Peyer's patch (tissue), 4 donors: ENCODE data around the gene USP47. TPM values are rescaled to one million over a fixed set of nuclear protein-coding genes. Genes with fewer than 3 reads are reported as not detected.

ENCODE experiments used
- DNase-seq, 3 donors: peaks; one replicate each; pipeline ENCODE4 v3.0.0-alpha.2; 2017 to 2019
- H3K27ac ChIP-seq, 4 donors: fragments of 200-600 bp; sonication (generic); one replicate each; pipeline ENCODE4 v1.5.1; 2016 to 2019
- H3K27me3 ChIP-seq, 2 donors: fragments of 200-600 bp; sonication (generic); one replicate each; pipeline ENCODE4 v1.5.1; 2019
- H3K36me3 ChIP-seq, 3 donors: fragments of 200-600 bp; sonication (generic); one replicate each; pipeline ENCODE4 v1.5.1; 2016 to 2019
- H3K4me1 ChIP-seq, 4 donors: fragments of 200-600 bp; sonication (generic); one replicate each; pipeline ENCODE4 v1.5.1; 2016 to 2019
- H3K4me3 ChIP-seq, 4 donors: fragments of 200-600 bp; sonication (generic); 1 replicate in 3 of 4; 2 replicates in 1 of 4; pipeline ENCODE4 v1.5.1; 2016 to 2019; ENCODE audit warnings: mild to moderate bottlenecking in 1 of 4
- H3K9me3 ChIP-seq, 4 donors: fragments of 200-600 bp; sonication (generic); one replicate each; pipeline ENCODE4 v1.5.1; 2016 to 2019; ENCODE audit warnings: mild to moderate bottlenecking in 1 of 4
- POLR2A ChIP-seq, 2 donors: fragments of 450-650 bp; IDR thresholded peaks; one replicate each; pipeline ENCODE4 v1.5.1; 2017; ENCODE audit warnings: antibody characterized with exemption in 2 of 2, mild to moderate bottlenecking in 2 of 2, moderate library complexity in 2 of 2
- total RNA-seq, 4 donors: library from RNA; depleted of rRNA; stranded (reverse); fragments of >200 nt; gene quantifications; one replicate each; pipeline ENCODE4 v1.1.0, GENCODE V29; 2016
- TF ChIP-seq, protein P1 (sequence below), 6 experiments: fragments of 450-650 bp in 4 of 6; fragments of 200-600 bp in 2 of 6; sonication (generic) in 1 of 6; IDR thresholded peaks; one replicate each; pipeline ENCODE4 v1.5.1; 2017 to 2019; ENCODE audit warnings: antibody characterized with exemption in 6 of 6, mild to moderate bottlenecking in 3 of 6, moderate library complexity in 1 of 6

USP47 gene
- total RNA-seq, 4 donors from 2014 or later = 62.5 to 170 (median 66.4) TPM

DNA sequence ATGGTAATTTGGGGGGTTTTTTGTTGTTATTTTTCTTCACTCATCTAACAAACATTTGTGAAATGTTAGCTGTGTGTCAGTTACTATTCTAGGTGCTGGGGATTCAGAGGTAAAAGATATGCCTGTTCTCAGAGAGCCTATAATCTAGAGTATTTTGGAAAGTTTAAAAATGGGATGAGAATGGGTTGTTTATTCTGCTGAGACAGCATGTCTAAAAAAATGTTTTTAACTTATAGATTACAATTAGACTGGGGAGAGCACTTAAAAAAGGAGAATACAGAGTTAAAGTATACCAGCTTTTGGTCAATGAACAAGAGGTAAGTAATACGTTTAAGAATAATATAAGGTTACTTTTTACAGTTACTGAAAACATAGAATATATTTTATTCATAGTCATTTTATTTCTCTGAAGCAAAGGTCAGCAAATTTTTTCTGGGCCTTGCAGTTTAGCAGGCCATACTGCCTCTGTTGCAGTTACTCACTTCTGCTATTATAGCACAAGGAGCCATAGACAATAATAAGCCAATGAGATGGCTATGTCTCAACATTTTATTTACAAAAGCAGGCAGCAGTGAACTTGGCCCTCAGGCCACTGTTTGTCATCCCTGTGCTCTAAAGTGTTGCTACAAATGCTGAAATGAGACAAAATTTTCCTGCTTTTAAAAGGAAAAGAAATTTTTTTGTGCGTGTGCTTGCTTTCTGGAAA, 106.6 kb downstream of the USP47 start:
- Histone ChIP-seq H3K36me3 (peaks cover 0 to 47% (median 0%) of the 10 kb centered on the region in 3 donors), H3K9me3 (no peaks in the 10 kb centered on the region), H3K4me3 (no peak overlapping the region), H3K27me3 (no peaks in the 10 kb centered on the region), H3K4me1 (no peaks in the 10 kb centered on the region), H3K27ac (no peak overlapping the region)
- no peak for DNase-seq
- TF ChIP-seq, protein P1, sequence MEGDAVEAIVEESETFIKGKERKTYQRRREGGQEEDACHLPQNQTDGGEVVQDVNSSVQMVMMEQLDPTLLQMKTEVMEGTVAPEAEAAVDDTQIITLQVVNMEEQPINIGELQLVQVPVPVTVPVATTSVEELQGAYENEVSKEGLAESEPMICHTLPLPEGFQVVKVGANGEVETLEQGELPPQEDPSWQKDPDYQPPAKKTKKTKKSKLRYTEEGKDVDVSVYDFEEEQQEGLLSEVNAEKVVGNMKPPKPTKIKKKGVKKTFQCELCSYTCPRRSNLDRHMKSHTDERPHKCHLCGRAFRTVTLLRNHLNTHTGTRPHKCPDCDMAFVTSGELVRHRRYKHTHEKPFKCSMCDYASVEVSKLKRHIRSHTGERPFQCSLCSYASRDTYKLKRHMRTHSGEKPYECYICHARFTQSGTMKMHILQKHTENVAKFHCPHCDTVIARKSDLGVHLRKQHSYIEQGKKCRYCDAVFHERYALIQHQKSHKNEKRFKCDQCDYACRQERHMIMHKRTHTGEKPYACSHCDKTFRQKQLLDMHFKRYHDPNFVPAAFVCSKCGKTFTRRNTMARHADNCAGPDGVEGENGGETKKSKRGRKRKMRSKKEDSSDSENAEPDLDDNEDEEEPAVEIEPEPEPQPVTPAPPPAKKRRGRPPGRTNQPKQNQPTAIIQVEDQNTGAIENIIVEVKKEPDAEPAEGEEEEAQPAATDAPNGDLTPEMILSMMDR (IDR thresholded peaks at IDR 0.05) = no peak
- TF ChIP-seq POLR2A (IDR thresholded peaks at IDR 0.05) = no peak

DNA sequence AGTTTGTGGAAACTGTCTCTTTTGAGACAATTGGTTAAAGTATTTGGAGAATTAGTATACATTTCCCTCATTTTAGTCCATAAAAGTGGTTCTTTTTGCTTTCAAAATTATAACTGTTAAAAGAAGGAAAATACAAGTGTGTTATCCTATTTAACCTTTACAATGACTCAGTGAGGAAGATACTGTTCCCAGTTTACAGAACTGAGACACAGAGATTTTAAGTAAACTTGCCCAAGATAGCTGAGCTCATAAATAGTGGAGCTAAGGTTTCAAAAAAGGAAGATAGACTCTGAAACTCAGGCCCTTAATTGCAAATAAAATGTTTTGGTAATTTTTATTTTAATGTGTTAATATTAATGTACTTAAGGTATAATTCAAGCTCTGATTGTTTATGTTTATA, 107.7 kb downstream of the USP47 start:
- Histone ChIP-seq H3K36me3 (peaks cover 0 to 58% (median 0%) of the 10 kb centered on the region in 3 donors), H3K4me3 (no peak overlapping the region), H3K27me3 (no peaks in the 10 kb centered on the region), H3K4me1 (no peaks in the 10 kb centered on the region), H3K9me3 (no peaks in the 10 kb centered on the region), H3K27ac (no peak overlapping the region)
- no peak for DNase-seq
- TF ChIP-seq, protein P1 (IDR thresholded peaks at IDR 0.05) = no peak
- no peak for TF ChIP-seq POLR2A (IDR thresholded peaks at IDR 0.05)

DNA sequence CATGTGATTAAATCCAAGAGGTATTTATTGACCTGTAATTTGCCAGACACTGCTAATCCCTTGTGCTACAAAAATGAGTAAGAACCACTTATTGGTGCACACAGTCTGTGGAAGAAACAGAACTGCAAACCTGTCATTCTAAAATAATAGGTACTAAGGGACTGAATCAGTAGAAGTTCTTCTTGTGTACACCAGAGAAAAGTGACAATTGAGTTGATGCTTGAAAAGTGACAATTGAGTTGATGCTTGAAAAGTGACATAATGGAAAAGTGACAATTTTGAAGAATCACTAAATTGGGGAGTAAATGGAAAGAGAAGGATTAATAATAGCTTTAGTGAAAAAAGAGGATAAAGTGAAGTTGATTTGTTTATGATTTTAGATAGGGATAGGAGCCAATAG, 110.3 kb downstream of the USP47 start:
- Histone ChIP-seq H3K36me3 (peaks cover 0 to 78% (median 0%) of the 10 kb centered on the region in 3 donors), H3K4me1 (no peaks in the 10 kb centered on the region)
- TF ChIP-seq POLR2A (IDR thresholded peaks at IDR 0.05) = no peak
- TF ChIP-seq, protein P1 (IDR thresholded peaks at IDR 0.05) = no peak

DNA sequence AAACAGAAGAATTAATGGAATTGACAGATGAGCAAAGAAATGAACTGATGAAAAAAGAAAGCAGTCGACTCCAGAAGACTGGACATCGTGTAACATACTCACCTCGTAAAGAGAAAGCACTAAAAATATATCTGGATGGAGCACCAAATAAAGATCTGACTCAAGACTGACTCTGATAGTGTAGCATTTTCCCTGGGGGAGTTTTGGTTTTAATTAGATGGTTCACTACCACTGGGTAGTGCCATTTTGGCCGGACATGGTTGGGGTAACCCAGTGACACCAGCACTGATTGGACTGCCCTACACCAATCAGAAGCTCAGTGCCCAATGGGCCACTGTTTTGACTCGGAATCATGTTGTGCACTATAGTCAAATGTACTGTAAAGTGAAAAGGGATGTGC, 114.2 kb downstream of the USP47 start:
- no peak for TF ChIP-seq POLR2A (IDR thresholded peaks at IDR 0.05)
- TF ChIP-seq, protein P1 (IDR thresholded peaks at IDR 0.05) = no peak
- no peak overlapping the region for H3K27ac ChIP-seq
- no peaks in the 10 kb centered on the region for H3K4me1 ChIP-seq
- H3K36me3 ChIP-seq = peaks cover 0 to 75% (median 0%) of the 10 kb centered on the region in 3 donors
- no peak overlapping the region for H3K4me3 ChIP-seq
- DNase-seq = no peak
- H3K27me3 ChIP-seq = no peaks in the 10 kb centered on the region
- H3K9me3 ChIP-seq = no peaks in the 10 kb centered on the region

More for the DNA sequence above, 110.3 kb downstream of the USP47 start:
- no peak overlapping the region for H3K27ac ChIP-seq
- H3K9me3 ChIP-seq = no peaks in the 10 kb centered on the region
- no peak overlapping the region for H3K4me3 ChIP-seq
- H3K27me3 ChIP-seq = no peaks in the 10 kb centered on the region
- no peak for DNase-seq

DNA sequence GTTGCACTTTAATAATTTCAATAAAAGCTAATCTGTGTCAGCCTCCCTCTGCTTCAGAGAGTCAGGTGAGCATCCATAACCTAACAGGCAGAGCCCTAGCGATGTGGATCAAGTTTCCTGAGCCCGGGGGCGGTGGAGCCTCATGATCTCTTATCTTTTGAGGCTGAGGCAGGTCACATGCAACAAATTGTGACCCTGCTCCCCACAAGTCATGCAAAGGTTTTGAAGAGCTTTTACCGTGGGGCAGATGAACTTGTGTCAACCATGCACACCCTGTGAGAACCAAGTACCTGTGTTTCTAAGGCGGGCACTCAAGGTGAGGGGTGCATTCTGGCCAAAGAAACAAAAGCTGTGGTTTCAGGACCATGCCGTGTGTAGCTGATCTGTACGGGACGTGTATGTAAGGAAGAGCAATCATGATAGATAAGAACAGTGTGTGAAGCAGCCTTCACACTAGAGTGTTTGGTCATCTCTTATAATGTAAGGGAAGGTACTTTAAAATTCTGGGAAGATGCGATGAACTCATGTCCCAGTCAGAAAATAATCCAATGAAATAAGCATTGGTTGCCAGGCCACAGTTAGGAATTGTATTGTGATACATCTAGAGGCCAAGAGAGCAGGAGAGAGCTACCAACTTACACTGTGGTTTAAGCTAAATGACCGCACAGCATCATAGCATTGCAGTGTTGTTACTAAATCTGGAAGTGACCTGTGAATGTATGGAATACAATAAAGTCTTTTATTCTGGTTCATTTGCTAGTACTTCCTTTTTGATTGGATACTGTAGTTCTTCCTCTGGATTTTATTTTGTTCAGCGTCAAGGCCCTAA, 116.8 kb downstream of the USP47 start:
- Histone ChIP-seq H3K36me3 (peaks cover 0 to 49% (median 0%) of the 10 kb centered on the region in 3 donors), H3K27ac (no peak overlapping the region), H3K4me3 (no peak overlapping the region), H3K4me1 (no peaks in the 10 kb centered on the region), H3K9me3 (no peaks in the 10 kb centered on the region), H3K27me3 (no peaks in the 10 kb centered on the region)
- DNase-seq = no peak
- TF ChIP-seq, protein P1 (IDR thresholded peaks at IDR 0.05) = no peak
- TF ChIP-seq POLR2A (IDR thresholded peaks at IDR 0.05) = no peak
